SU-DHL-6 (cell line): ENCODE results near the gene TMEM33.

ENCODE experiments used
- CTCF ChIP-seq: fragments of 200-600 bp; sonication (generic); IDR thresholded peaks from one replicate; pipeline ENCODE4 v1.5.1; 2017; ENCODE audit warnings: antibody characterized with exemption, mild to moderate bottlenecking, low read length, moderate library complexity; ENCODE audit not compliant: insufficient read depth, poor library complexity, severe bottlenecking
- EZH2phosphoT487 ChIP-seq: fragments of 200-600 bp; sonication (generic), shearing (Covaris generic); conservative IDR thresholded peaks from 2 replicates; pipeline ENCODE4 v1.6.1; 2018; ENCODE audit warnings: mild to moderate bottlenecking, antibody characterized with exemption, low read length, moderate library complexity, mixed read lengths

- TF ChIP-seq CTCF (no peak), EZH2phosphoT487 (no peak)
Observed at GRCh38 chr4:41918278-41918677, 17.0 kb upstream of the TMEM33 start.
